GM21737 (cell line): ENCODE results near the gene KSR2.

Experiments used
- ATAC-seq: cut with Tn5 transposase; IDR thresholded peaks from one replicate; pipeline ENCODE4 v1.9.1; 2021; ENCODE audit warnings: mild to moderate bottlenecking, moderate library complexity; ENCODE audit not compliant: unreplicated experiment

Gene KSR2

DNA sequence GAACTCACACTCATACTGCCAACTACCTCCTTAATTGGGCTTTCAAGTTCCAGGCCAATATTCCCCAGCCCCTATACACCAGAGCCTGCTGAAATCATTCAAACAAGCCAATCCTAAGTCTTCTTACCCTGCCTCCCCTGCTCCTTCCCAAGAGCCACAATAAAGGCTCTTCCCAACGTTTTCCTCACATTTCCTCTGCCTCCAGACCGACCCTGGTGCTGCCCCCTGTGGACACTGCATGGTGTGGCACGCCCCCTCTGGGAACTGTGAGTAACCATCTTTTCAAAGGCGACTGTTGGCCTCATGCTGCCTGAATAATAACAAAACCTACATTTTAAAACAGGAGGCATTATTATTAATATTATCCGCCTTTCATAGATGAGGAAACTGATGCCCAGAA is 495.8 kb downstream of the KSR2 start:
- no peak for ATAC-seq

DNA sequence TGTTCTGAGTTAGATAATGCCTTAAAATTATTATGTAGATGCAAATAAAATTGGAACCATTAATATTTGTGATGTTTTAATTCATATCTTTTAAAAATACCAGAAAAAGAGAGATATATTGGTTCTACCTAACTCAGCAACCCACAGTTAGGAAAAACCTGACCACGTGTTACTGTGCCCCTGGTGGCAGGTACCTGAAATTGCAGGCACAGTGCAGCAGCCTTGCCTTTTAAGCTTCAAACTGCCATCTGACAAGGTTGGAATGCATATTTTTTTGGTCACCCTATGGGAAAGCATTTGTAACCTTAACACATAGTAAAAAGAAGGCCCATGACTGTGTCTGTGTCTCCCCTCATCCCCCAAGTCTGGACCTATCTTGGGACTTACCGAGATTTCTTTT is 498.0 kb downstream of the KSR2 start:
- no peak for ATAC-seq

DNA sequence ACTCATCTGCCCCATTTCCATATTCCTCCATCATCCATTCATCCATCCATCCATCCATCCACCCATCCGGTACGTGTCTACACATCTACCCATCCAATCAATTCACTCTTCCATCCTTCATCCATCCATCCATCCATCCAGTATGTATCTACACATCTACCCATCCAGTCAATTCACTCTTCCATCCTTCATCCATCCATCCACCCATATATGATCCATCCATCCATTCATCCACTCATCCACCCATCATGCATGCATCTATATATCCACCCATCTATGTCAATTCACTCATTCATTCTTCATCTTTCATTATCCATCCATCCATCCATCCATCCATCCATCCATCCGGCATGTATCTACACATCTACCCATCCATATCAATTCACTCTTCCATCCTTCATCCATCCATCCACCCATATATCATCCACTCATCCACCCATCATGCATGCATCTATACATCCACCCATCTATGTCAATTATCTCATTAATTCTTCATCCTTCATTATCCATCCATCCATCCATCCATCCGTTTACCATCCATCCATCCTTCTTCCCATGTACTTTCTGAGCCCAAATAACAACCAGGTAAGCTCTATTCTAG is 498.8 kb downstream of the KSR2 start:
- no peak for ATAC-seq

DNA sequence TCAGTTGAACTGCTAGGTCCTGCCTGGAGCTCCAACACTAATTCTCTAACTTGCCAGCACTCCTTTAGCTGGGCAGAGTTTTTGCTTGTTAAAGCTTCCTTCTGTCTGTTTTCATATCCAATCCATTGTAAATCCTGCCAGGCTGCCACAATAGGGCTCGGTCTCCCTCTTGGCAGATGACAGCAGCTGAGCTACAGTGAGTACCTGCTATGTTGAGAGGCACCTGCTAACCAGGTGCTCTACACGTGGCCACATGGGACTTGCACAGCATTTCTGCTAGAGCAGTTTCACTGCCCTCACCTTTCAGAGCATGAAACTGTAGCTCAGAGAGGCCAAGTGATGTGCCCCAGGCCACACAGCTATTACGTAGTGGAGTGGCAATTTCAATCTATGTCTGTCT is 500.8 kb downstream of the KSR2 start:
- ATAC-seq: no peak

DNA sequence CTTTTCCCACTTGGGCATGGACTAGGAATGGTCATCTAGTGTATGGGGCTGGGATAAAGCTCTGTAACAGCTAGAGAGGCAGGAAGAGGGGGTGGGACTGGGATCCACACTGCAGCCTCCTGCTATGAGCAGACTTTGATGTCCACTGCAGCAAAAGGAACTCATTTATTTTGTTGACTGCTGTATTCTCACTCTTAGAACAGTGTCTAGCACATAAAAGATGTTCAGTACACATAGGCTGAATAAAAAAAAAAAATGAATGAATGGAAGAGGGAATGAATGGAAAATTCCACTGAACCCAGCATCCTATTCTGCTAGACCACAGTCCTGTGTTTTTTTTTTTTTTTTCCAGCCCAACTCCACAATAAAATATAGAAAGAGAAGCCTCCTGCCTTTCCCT is 501.2 kb downstream of the KSR2 start:
- no peak for ATAC-seq

DNA sequence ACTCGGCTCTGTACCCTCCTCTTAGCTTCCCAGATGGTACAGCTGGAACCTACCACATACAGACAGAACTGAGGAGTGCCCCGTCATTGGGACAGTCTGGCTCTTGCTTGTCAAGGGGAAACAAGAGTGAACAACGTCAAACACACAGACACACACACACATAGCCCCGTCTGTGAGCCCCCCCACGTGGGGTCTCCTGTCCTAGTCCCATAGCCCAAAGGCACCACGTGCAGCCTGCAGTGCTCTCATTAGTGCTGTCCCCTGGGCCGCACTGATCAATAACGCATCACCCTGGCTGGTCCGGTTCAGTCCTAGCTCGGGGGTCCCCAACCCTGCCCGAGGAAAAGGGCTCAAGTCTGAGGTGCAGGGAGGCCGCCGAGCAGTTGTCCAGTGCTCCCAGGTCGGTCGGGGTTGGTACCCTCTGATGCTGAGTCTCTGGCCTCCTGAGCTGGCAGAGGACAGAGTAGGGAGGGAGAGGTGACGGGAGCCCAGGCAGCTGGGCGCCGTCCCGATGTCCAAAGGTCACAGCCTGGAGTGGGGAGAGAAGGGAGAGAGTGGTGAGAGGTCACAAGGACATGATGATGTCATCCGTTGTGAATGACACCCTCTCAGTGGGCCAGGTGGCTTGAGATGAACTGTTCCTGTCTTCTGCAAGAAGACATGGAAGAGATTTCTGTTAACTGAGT is 502.0 kb downstream of the KSR2 start:
- ATAC-seq: no peak

DNA sequence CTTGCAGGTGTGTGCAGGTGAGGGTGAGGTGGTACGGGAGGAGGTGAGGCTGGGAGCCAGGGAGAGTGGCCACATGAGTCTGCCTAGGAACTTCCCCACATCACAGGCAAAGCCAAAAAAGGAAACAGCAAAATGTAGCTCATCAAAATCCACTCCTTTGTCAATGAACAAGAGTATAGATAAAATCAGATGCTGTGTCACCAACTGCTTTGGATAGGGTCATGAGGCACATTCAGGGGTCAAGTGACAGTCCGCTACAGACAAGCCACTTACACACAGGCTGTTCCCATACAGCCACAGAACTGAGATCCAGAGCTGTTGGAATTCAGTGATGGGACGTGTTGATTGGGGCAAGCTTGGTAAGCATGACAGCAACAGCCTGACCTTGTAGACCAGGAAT is 507.1 kb downstream of the KSR2 start:
- no peak for ATAC-seq

DNA sequence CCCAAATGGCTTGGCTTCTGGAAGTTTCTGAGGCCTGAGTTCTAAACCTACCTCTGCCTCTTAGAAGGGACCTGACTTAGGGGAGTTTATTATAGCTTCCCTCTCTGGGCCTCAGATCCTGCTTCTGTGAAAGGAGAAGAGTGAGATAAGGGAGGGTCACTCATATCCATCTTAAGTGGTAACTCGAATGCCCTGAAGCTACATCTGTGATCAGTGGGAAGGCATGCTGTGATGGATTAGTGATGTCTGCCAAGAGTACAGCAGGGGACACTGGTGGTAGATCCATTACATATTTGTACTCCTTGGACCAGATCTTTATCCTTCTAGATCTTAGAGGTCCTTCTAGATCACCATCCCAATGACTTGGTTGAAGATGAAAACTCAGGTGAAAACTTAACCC is 509.6 kb downstream of the KSR2 start:
- no peak for ATAC-seq

DNA sequence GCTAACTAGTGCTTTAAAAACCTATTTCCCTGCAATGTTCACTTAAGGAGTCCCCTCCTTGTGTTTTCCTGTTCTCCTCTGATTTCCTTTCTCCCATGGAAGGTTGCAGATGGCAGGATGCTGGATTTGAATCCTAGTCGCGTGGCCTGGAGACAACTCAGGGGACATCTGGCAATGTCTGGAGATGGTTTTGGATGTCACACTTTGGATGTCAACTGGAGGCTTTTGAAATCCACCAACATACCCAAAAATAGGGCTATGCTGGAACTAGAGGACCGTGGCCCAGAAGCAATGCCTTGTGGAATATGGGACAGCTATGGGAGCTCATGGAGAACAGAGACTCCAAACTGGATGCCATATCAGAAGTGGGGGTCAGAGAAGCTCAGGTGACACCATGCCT is 511.6 kb downstream of the KSR2 start:
- no peak for ATAC-seq

DNA sequence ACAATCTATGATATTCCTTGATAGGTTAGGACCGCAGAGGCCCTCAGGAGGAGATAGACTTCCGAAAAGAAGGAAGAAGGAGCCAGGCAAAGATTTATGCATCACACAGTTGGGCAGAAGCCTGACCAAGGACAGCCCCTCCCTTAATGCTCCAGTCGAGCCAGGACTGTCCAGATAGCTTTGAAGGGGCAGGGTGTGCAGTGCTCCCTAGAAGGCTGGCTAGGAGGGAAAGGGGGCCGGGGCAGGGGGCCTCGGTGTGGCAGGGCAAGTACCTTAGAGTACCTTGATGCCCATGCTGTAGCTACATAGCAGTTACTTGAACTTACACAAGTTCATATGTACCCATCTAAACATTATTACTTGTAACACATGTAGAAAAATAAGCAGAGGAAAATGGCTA is 512.7 kb downstream of the KSR2 start:
- no peak for ATAC-seq

DNA sequence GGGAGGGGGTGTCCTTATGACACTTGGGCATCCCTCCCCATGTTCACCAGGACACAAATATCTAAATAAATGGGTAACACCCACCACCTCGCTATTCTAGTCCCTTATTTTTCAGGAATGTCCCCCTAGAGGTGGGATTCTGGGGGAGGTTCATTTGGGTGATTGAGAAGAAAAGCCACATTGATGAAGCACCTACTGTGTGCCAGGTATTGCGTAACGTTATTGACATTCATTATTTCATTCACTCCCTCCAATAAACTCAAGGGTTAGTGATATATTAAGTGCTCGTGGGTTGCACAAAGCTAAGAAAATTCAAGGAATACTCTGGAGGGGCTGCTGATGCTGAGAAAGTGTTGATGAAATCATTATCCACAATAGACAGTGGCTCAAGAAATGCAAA is 514.8 kb downstream of the KSR2 start:
- ATAC-seq: no peak

DNA sequence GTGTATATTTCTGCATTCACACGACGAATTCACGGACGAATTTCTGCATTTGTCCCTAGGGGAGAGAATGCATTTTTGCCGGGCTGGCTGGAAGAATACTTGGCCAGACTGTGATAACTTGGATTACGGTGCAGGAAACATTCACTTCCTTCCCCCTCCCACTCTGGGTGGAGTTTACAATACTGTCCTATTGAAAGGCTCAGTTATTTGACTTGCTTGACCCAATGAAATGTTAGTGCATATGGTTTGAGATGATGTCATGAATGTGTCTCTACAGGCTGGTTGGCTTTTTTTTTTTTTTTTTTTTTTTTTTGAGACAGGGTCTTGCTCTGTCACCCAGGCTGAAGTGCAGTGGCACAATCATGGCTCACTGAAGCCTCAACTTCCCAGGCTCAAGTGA is 516.7 kb downstream of the KSR2 start:
- ATAC-seq: no peak

DNA sequence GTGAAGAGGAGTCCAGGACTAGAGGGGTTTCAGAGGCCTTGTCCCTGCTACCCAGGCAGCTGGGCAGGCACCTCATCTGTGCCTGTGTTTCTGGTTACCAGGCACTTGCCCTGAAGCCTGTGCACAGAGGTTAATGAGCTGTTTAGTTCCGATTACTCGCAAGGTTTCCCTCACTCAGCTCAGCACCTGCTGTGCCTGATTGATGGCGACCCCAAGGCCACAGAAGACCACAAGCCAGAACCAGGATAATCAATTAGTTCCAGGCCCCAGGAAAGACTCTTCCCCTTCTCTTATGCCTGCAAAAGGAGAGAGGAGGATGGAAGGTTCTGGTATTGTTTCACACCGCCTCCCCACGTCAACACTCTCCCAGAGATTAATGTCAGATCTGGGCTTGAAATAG is 518.6 kb downstream of the KSR2 start:
- no peak for ATAC-seq

DNA sequence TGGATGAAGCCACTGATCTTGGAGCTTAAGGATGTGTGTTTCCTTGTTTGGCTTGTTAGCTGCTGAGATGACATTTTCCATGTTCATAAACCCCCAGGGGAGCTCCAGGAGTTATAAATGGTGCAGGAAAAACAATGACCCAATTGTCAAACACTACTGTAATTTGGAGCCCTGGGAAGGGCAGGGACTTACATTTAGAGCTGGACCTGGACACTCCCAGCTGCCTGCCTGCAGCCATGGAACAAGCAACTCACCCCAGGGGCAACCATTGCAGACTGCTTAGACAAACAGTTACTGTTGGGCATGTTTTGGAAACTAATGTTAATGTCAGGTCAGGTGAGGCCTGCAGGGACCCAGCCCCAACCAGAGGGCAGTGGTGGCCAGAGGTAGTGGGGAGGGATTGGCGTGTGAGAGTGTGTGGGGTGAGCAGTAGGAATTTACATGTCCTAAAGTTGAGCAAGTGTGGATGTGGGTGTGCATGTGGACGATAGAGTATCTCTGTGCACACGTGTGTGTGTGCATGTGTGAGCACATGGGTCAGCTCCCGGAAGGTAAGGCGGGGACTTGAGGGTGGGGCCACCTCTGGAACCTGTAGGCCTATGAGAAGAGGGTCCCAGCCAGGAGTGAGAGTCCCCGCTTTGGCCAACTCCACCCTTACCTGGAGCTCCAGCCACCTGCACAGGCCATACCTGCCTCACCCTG is 521.0 kb downstream of the KSR2 start:
- no peak for ATAC-seq

DNA sequence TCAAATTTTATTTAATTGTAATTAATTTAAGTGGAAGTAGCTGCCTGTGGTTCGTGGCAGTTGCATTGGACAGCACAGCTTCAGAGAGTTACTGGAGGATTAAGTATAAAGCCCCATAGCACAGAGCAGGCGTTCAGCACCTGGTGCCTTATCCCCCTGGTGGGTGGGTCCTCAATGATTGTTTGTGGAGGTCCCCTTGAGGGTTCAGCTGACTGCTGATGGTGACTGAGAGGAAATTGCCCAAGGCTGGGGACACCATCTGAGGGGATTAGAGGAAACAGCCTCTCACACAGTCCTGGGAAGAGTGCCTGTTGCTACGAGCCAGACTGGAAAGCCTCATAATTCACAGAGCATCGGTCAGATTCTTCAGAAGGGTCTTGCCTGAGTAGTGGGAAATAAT is 524.0 kb downstream of the KSR2 start:
- ATAC-seq: no peak

DNA sequence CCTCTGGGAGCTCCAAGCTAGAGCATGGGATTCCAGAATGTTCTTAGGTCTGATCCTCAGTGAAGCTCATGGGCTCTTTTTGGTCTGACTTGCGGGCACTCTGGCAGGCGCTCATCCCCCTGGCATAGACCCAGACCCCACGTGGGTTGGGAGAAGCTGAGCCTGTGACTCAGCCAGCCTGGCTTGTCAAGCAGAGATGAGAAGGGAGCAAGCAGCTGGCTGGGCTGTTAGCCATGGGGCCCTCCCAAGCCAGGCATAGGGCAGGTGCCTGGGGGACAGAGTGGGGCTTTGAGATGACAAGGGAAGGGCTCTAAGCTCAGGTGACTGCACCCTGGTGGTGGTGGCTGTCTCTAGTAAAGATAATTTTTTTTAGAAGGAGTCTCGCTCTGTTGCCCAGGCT is 527.0 kb downstream of the KSR2 start:
- ATAC-seq: no peak

DNA sequence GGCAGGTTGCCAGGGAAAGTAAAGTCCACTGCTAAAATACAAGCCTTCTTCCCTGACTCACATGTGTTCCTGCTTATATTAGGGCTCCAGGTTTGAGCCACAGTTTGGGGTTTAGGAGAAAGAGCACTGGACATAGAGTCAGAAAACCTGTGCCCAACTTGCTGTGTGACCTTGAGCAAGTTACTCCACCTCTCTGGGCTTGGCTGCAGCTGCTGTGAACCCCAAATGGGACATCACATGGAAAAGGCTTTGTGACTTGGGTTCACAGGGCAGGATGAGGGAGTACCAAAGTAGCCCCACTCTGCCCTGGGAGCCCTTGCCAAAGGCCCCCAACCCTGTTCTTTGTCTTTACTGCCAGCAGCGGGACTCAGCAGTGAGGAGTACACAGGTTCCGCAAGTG is 528.4 kb downstream of the KSR2 start:
- ATAC-seq: no peak

DNA sequence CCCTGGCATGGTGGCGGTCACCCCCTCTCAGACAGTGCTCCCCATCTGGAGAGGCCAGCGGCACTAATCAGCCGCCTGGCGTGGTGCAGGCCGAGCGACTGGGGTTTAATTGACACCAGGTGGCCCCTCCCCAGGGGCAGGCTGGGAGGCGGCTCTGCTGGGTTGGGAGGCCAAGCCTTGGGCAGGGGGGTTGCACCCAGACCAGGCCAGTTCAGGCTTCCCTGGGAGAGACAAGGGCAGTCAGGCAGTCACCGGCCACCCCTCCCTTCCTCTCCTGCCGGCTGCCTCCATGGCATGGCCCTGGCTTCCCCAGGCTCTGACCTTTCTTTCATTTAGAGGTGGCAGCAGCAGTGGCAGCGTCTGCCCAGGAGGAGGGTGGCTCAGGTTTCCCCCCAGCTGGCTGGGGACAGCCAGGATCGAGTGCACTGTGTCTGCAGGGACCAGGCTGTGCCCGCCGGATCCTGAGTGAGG is 529.2 kb downstream of the KSR2 start:
- no peak for ATAC-seq

DNA sequence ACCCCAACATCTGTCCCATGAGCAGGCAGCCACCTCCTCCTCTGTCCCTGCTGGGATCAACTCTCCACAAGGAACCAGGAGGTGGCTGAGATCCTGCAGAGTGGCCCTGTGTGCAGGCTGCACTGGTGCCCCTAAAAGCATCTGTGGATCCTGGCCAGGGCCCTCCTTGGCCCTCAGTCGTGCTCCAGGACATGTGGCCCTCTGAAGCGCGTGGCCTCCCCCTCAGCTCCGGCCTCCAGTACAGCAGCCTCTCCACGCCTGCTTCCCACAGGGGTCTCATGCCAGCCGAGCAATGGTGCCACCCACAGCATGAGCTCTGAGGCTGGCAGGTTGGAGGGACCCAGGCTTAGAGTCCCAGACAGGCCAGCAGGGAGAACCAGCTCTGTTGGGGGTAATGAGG is 530.0 kb downstream of the KSR2 start:
- no peak for ATAC-seq

DNA sequence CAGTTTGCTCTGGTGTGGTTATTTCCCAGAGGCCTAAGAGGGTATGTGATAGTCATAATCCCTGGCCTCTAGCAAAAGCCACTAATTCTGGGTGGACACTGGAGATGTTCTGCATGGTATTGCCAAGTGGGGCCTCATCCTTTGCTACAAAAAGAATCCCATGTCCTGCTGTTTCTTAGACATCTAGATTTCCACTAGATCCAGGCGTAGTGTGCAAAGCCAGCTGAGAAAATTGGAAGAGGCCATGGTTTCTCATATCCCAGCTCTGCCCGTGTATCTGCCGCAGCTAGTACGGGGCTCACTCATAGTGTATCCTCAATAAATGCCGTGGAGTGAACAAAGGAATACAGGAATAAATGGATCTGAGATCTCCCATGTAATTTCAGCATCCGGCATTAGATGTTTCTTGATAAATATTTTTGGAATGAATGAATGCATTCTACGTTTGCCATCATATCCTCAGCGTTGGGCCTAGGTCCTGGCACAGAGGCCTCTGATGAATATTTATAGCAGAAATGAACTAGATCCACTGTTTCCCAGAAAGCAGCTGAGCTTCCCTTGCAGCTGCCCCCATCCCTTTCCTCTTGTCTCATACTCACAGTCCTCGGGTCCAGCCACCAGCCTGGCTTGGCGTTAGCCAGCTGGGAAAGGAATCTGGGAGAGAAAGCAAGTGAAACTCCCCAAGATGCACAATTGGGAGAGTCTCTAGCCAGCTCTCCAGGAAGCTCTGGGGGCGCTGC is 531.1 kb downstream of the KSR2 start:
- no peak for ATAC-seq

DNA sequence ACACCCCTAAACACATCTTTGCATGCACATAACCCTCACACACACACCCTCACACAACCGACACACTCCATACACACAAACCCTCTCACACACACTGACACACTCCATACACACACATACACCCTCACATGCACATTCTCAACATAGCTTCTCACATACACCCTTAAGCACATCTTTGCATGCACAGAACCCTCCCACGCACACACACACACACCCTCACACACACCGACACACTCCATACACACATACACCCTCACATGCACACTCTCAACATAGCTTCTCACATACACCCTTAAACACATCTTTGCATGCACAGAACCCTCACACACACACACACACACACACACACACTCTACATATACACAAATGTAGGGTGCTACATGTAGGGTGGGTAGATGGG is 534.9 kb downstream of the KSR2 start:
- ATAC-seq: no peak

DNA sequence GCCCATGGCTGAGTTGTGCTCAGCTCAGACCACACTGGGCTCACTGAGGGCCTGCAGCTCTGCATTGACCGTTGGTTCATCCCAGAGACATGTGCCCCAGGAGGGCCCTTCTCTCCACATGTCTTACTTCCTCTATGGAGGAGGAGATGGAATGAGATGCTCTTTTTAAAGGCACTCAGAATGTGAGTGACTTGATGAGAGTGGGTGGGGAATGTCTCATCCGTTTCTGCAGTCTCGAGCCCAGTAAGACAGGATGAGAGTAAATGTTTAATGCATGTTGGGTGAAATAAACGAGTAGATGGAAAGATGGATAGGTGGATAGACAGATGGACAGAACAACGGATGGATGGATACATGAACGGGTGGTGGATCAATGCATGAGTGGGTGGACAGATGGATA is 538.5 kb downstream of the KSR2 start:
- no peak for ATAC-seq
